NK-92 (cell line): ENCODE results near the gene TOE1.
"Not testable (repeated sequence)": the region's sequence is repeated elsewhere in the genome, so short reads cannot be mapped to it uniquely, and the experiment has no call there.

Source experiments
- DNase-seq: peaks from one replicate; lab custom pipeline; 2025; ENCODE audit not compliant: unreplicated experiment; lab: John Stamatoyannopoulos, UW

The TOE1 gene

DNA sequence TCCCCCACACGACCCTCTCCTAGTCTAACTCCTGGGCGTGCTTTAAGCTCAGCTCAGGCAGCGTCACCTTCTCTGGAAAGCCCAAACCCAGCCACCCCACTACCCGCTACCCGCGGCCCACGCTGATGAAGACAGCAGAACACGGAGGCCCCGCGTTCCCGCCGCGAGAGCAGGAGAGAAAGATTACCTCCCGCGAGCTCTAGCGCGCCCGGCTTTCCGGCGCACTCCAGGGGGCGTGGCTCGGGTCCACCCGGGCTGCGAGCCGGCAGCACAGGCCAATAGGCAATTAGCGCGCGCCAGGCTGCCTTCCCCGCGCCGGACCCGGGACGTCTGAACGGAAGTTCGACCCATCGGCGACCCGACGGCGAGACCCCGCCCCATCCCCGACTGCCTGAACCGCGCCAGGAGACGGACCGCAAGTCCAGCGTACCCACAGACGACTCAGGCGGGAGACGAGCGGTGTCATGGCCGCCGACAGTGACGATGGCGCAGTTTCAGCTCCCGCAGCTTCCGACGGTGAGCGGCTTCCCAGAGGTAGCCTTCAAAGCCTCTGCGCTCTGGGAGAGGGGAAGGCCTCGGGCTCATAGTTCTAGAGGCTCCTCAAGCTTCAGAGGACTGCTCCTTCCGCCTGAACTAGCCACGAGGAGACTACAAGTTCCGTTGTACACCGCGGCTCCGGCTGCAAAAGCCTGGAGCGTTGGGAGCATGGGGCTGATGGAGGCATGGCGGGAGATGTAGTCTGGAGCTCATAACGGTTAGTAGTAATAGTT, at the start of gene TOE1, which contains the start of gene MUTYH:
Gene TOE1 (plus strand): TSS at position 382 of the 770 bp plus-strand sequence. CDS start 83 bp downstream, at position 465.
Gene MUTYH (minus strand): TSS at position 652 of the 770 bp plus-strand sequence. CDS start 5,935 bp downstream, outside the sequence.
- DNase-seq: peak; percentile 36

DNA sequence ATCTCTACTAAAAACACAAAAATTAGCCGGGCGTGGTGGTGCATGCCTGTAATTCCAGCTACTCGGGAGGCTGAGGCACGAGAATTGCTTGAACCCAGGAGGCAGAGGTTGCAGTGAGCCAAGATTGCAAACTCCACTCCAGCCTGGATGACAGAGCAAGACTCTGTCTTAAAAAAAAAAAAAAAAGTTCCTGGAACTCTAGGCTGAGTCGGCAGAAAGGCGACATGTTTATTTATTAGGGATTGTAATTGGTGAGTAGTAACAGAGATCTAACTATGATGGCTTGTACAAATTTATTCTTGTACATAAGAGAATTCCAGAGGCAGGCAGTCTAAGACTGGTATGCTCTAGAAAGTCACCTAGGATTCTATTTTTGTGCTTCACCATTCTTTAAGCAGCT, 49.0 kb upstream of the TOE1 start:
- not testable (repeated sequence) for DNase-seq

DNA sequence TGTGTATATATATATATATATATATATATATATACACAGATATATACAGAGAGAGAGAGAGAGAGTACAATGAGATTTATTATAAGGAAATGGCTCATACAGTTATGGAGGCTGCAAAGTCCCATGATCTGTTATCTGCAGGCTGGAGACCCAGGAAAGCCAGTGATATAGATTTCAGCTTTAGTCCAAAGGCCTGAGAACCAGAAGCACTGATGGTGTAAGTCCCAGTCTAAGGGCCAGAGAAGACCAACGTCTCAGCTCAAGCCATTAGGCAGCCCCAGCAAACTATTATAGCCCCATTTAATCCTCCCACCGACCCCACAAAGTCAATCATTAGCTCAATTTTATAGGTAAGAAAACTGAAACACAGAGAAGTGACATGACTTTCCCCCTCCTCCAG, 48.3 kb upstream of the TOE1 start:
- DNase-seq: no peak

DNA sequence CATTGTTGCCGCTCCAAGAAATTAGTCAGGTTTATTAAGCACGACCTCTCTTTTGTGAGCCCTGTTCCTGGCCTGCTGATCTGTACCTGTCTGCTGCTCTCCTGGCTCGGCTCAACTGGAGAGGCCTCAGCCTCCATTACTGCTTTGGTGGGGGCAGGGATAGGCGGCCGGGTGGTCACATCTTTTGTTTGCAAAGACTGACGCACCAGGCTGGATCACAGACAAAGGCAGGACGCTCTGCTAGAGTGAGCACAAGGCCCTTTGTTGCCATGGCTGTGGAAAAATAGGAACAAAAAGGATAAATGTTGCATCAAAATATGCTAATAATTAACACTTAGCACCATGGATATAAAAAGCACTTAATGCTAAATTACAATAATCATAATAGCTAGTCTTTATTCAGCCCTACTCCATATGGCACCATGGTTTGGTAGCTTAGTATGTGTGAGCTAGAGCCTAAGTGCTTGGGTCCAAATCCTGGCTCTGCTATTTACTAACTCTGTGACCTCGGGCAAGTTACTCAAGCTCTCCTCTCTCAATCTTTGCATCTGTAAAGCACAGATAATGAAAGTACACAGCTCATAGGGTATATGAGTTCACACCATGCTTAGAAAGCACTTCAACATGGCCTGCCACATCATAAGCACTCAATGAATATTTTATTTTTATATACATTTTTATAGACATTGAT, 42.2 kb upstream of the TOE1 start:
- no peak for DNase-seq

DNA sequence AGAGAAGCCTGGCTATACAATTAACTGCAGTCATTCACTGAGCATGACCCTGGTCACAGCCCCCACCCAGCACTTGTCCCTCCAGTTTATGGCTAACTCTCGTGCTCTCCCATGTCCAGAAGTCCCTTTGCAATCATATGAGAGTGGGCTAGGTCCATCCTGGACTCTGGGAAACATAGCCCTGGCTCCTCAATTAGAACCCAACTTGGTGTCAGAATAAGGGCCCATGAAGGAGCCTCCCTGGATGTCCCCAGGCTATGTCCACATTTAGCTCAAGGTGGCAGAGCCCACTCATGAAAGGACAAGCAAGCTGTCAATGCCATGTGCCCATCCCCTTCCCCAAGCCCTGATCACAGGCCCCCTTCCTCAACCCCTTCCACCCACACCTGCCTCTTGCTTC, 40.7 kb upstream of the TOE1 start:
- DNase-seq: no peak

DNA sequence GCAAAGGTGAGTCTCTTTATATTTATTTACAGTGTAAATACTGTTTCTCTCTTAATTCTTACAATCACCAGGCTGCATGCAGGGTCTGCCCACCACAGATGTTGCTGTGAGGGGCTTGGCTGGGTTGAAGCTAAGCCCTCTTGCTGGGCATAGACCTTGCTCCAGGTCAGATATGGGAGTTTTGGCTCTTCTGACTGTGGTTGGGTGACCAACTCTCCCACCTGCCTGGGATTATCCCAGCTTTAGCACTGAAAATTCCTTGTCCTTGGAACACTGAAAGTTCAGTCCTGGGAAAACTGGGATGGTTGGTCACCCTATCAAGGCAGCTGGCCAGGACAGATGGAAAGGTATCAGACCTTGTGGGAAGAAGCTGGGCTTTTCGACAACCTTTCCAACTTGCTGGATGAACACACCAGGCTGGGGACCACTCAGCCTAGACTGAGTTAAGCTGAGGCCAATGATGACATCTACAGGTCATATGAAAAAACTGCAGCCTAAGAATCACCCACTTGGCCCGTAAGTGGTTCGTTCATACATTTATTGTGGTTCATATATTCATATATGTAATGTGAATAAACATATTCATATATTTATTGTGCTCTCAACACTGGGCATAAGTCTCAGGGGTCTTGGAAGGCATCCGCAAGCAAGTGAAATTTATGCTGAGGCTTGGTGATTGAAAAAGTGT, 39.8 kb upstream of the TOE1 start:
- no peak for DNase-seq

DNA sequence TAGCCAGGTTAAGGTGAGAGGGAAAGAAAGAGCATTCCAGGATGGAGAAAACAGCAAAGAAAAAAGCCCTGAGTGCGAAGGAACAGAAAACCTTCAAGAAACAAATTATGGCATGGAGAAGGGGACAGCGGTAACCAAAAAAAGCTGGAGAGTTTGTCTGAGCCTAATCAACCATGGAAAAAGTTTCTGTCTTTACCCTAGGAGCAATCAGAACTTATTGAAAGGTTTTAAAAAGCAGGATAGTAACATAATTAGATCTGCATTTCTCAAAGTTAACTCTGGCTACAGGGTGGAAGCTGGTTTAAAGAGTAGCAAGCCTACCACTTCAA, 39.3 kb upstream of the TOE1 start:
- no peak for DNase-seq

DNA sequence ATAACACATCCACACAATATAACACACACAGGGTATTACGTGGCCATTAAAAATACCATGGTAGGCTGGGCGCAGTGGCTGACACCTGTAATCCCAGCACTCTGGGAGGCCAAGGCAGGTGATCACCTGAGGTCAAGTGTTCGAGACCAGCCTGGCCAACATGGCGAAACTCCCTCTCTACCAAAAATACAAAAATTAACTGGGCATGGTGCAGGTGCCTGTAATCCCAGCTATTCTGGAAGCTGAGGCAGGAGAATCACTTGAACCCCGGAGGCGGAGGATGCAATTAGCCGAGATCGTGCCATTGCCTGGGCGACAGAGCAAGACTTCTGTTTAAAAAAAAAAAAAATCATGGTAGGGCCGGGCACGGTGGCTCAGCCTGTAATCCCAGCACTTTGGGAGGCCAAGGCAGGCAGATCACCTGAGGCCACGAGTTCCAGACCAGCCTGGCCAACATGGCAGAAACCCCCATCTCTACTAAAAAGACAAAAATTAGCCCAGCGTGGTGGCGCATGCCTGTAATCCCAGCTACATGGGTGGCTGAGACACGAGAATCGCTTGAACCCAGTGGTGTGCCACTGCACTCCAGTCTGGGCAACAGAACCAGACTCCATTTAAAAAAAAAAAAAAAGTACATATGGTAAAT, 37.3 kb upstream of the TOE1 start:
- no peak for DNase-seq

DNA sequence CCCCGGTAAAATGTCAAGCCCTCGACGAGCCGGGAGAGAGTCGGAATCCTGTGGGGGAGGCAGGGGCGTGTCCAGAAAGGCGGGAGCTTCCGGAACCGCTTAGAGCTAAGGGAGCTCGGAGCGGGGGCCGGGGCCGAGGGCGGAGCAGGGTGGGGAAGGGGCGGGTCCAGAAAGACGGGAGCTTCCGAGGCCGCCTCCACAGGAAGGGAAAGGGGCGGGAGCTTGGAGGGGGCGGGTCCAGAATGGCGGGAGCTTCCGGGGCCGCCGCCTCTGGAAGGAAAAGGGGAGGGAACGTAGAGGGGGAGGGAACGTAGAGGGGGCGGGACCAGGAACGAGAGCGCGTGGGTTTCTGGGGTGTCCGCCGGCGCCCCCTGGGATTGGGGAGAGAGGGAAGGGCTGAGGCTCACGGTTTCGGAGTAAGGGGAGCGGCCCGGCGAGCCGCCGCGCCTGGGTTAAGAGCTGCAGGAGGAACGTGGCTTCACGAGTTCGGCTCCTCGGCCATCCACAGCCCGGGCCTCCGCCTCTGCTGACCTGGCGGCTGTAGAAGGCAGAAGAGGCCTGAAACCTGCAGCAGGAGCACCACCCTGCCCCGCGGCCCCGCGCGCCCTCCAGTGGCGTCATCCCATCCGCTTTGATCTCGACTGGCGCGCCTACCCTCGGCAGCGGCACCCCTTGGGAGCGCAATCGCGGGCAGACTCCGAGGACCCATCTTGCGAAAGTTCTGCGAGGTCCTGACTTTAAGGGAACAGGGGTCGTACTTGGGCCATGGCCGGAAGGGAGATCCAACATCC, 36.3 kb upstream of the TOE1 start:
- peak; percentile 86 for DNase-seq

DNA sequence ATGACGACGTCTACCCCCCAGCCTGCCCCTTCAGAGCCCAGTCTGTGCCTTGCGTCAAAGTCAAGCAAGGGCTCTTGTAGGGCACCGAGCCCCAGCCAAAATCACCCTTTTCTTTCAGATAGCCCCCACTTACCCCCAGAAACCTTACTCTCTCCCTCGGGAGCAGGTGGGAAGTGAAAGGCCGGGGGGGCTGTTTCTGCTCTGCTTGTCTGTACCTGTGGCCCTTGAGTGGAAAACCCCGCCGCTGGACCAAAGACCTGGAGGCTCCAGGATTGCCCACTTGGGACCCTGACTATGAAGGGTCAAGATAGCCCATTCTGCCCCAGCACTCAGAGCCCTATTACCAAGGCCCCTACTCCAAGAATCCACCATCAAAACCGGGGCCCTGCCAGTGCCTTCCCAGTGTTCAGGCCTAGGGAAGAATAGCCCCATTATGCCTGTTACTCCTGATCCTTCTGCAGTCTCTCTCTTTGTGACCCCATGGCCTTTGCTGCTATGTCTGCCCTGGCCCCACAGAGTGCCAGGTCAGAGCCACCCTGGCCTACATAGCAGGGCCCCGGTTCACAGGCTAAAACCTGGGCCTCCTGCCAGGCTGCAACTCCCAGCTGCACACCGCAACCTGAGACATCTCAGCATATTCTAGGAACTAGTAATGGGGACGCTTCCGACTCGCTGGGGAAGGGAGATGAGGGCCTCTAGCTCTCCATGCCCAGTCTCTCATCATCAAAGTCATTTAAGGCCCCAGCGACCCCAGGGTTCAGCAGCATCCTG, 35.5 kb upstream of the TOE1 start:
- no peak for DNase-seq

DNA sequence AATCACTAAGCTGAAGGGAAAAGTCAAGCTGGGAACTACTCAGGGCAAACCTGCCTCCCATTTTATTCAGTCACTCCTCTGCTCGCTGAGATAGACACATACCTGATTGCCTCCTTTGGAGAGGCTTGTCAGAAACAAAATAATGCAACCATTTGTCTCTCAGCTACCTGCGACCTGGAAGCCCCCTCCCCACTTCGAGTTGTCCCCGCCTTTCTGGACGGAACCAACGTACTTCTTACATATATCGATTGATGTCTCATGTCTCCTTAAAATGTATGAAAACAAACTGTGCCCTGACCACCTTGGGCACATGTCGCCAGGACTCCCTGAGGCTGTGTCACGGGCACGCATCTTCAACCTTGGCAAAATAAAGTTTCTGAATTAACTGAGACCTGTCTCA, 34.7 kb upstream of the TOE1 start:
- DNase-seq: no peak

DNA sequence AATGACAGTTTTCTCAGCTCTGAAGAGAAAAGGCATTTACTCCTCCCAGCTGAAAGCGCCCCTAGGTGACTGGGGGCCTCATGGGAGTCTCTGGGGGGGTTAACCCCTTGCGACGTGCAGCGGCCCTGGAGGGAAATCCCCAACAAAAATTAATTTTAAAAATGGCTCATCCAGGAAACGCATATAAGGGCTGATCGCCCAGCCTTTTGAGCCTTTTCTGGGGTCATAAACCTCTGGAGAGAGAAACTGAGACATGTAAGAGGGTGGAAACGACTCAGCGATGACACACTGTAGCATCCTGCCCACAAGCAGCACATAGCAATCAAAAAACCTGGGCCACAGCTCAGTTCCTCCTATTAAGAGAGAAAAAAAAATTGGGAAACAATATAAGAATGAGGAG, 33.7 kb upstream of the TOE1 start:
- no peak for DNase-seq

DNA sequence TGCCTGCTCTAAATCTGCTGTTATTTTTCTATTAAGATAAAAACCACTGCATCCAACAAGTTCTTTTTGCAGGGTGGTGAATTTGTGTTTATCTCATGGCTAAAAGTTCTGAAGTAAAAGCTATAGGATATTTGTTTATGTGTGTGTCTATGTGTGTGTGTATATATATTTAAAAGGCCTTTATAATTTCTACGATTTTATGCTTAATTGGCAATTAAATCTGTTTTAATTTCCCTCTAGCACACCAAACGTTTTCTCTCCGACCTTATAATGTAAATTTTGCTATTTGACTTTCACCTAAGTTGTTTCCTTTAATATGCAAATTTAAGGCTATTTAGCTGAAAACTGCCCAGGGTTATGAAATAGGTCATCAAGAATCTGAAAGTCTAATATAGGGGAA, 33.1 kb upstream of the TOE1 start:
- no peak for DNase-seq

DNA sequence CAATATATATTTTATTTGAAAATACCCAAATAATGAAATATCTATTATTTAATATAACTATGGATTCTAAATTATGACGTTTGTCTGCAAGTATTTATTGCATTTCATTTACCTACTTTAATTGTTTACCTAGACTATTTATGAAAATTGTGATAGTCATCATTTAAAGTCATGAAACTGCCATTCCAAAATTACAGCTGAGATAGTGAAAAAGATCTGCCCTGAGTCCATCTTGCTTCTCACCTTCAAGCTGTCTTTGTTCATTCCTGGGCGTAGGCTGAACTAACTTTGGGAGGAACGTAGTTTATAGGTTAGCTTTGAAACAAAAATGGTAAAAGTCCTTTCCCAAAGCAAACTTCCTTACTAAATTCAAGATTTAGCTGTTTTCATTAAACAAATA, 25.7 kb upstream of the TOE1 start:
- no peak for DNase-seq

DNA sequence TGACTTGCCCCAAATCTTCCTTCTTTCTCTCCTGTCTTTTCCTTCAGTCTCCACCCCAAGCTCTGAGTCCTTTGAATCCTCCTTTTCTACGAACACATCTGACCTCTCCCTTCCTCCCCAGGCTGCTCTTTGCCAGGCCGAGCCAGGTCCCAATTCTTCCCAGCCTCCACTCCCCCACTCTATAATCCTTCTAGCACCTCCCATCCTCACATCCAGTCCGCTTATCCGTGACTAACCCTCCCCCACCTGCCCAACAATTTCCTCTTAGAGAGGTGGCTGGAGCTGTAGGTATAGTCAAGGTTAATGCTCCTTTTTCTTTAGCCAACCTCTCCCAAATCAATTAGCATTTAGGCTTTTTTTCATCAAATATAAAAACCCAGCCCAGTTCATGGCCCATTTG, 22.8 kb upstream of the TOE1 start:
- DNase-seq: no peak

DNA sequence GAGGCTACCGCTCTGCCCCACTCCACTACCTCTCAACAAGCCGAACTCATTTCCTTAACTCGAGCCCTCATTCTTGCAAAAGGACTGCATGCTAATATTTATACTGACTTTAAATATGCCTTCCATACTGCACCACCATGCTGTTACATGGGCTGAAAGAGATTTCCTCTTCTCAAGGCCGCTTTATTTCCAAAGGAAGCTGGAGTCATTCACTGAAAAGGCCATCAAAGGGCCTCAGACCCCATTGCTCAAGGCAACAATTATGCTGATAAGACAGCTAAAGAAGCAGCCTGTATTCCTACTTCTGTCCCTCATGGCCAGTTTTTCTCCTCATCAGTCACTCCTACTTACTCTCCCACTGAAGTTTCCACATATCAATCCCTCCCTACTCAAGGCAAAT, 20.2 kb upstream of the TOE1 start:
- DNase-seq: no peak

DNA sequence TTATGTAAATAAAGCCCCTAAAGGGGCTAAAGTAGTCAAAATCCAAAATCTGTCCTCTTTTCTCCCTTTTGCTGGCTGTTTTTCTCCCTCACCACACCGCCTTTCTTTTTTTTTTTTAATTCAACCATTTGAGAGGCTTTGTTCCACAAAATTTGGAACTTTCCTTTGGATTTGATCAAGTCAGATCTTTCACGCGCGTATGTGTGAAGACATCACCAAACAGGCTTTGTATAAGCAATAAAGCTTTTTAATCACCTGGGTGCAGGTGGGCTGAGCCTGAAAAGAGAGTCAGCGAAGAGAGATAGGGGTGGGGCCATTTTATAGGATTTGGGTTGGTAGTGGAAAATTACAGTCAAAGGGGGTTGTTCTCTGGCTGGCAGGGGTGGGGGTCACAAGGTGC, 18.5 kb upstream of the TOE1 start:
- no peak for DNase-seq

DNA sequence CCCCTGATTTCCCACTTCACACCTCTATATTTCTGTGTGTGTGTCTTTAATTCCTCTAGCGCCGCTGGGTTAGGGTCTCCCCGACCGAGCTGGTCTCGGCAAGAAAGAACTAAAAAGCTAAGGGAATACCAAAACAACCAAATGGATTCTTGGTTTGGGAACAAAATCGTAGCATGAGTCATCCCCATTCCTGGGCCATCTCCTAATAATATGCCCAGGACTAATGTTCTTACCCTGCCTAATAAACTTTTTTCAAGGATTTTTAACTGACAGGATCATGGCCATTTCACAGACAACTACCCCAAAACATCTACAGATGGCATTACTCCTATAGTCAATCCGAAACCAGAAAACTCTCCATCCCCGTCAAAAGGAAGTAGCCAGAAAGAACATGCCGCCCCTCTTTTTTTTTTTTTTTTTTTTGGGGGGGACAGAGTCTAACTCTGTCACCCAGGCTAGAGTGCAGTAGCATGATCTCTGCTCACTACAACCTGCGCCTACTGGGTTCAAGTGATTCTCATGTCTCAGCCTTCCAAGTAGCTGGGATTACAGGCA, 17.4 kb upstream of the TOE1 start:
- DNase-seq: no peak

DNA sequence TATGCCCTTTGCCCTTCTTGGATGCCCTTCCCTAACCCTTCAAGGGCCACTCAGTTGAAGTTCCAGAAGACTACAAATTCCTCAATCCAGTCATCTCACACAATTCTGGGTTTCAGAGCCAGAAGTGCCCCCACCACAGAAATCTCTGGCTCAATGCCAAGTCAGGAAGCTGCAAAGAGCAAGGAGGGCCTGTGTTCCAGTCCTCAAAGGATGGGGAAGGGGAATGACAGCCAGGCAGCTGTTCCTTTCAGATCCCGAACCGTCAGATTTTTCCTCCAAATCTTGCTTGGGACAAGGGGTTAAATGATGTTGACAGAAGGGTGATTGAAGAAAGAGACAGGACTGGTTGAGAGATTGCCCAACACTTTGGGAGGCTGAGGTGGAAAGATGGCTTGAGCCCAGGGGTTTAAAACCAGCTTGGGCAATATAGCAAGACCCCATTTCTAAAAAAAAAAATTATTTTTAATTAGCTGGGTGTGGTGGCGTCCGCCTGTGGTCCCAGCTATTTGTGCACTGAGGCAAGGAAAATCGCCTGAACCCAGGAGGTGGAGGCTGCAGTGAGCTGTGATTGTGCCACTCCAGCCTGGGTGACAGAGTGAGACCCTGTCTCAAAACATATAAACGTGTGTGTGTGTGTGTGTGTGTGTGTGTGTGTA, 14.0 kb upstream of the TOE1 start:
- DNase-seq: no peak
